WTC11 (cell line): ENCODE results near the gene SLC39A13. TPM values are rescaled to one million over a fixed set of nuclear protein-coding genes. Genes with fewer than 3 reads are reported as not detected.

Experiments used
- ATAC-seq: fragments of 200-7000 bp; cut with Tn5 transposase; 2 replicates; pipeline ENCODE4 v1.10.0; 2021; ENCODE audit warnings: mild to moderate bottlenecking, moderate library complexity
- CTCF ChIA-PET: fragments of 300-600 bp; sonication (Branson Sonifier 250); formaldehyde crosslinking; loops from one replicate; lab custom pipeline; 2021; ENCODE audit warnings: antibody characterized with exemption; lab: Charles Lee
- POLR2A ChIA-PET: fragments of 350-600 bp; sonication (Branson Sonifier 250); formaldehyde crosslinking; loops from one replicate; lab custom pipeline; 2021; ENCODE audit warnings: antibody characterized with exemption; lab: Charles Lee
- DNase-seq: peaks from one replicate; pipeline ENCODE4 v3.0.0; 2021; ENCODE audit warnings: low spot score
- H3K27ac Mint-ChIP-seq: 2 replicates; pipeline ENCODE4 v1.8.0; 2021; ENCODE audit warnings: mixed read lengths
- H3K27me3 Mint-ChIP-seq: 2 replicates; pipeline ENCODE4 v1.8.0; 2021; ENCODE audit warnings: low read depth, mild to moderate bottlenecking, moderate library complexity, mixed read lengths
- H3K36me3 Mint-ChIP-seq: 2 replicates; pipeline ENCODE4 v1.8.0; 2021; ENCODE audit warnings: mixed read lengths
- H3K4me1 Mint-ChIP-seq: 2 replicates; pipeline ENCODE4 v1.8.0; 2022; ENCODE audit warnings: mixed read lengths
- H3K4me3 Mint-ChIP-seq: 2 replicates; pipeline ENCODE4 v1.8.0; 2021; ENCODE audit warnings: mild to moderate bottlenecking, moderate library complexity, mixed read lengths
- H3K9me3 Mint-ChIP-seq: 2 replicates; pipeline ENCODE4 v1.8.0; 2021; ENCODE audit warnings: mixed read lengths
- AFF4 ChIP-seq: sonication (generic); formaldehyde crosslinking; IDR thresholded peaks from 2 replicates; pipeline ENCODE4 v1.8.1; 2023; ENCODE audit warnings: mild to moderate bottlenecking, missing genetic modification reagents, borderline replicate concordance
- ELF4 ChIP-seq: sonication (generic); formaldehyde crosslinking; IDR thresholded peaks from 2 replicates; pipeline ENCODE4 v1.8.1; 2022; ENCODE audit warnings: low read depth, mild to moderate bottlenecking, moderate library complexity, missing genetic modification reagents
- EMX1 ChIP-seq: fragments of 250-450 bp; sonication (Bioruptor Pico); IDR thresholded peaks from 2 replicates; pipeline ENCODE4 v1.8.0; 2021; ENCODE audit warnings: mild to moderate bottlenecking
- FOXJ3 ChIP-seq: sonication (generic); formaldehyde crosslinking; IDR thresholded peaks from 2 replicates; pipeline ENCODE4 v1.9.0; 2021; ENCODE audit warnings: missing genetic modification reagents, mild to moderate bottlenecking, borderline replicate concordance
- JUN ChIP-seq: sonication (generic); formaldehyde crosslinking; IDR thresholded peaks from 2 replicates; pipeline ENCODE4 v1.8.0; 2023; ENCODE audit warnings: mild to moderate bottlenecking, missing genetic modification reagents
- NFATC4 ChIP-seq: fragments of 250-450 bp; sonication (Bioruptor Pico); IDR thresholded peaks from 2 replicates; pipeline ENCODE4 v1.9.0; 2021; ENCODE audit warnings: mild to moderate bottlenecking
- NR1H2 ChIP-seq: sonication (generic); formaldehyde crosslinking; IDR thresholded peaks from 2 replicates; pipeline ENCODE4 v1.9.0; 2021; ENCODE audit warnings: mild to moderate bottlenecking, moderate library complexity, missing genetic modification reagents
- PRRX2 ChIP-seq: fragments of 250-450 bp; sonication (Bioruptor Pico); IDR thresholded peaks from 2 replicates; pipeline ENCODE4 v1.8.0; 2021; ENCODE audit warnings: mild to moderate bottlenecking
- RELA ChIP-seq: sonication (generic); formaldehyde crosslinking; IDR thresholded peaks from 2 replicates; pipeline ENCODE4 v1.8.1; 2022; ENCODE audit warnings: missing genetic modification reagents, mild to moderate bottlenecking, borderline replicate concordance
- RORB ChIP-seq: fragments of 250-450 bp; sonication (Bioruptor Pico); IDR thresholded peaks from 2 replicates; pipeline ENCODE4 v1.9.0; 2021; ENCODE audit warnings: mild to moderate bottlenecking
- SP1 ChIP-seq: sonication (generic); formaldehyde crosslinking; conservative IDR thresholded peaks from 2 replicates; pipeline ENCODE4 v1.8.1; 2022; ENCODE audit warnings: missing genetic modification reagents
- STAT6 ChIP-seq: sonication (generic); formaldehyde crosslinking; conservative IDR thresholded peaks from 2 replicates; pipeline ENCODE4 v1.8.1; 2023; ENCODE audit warnings: mild to moderate bottlenecking, low read depth, missing genetic modification reagents, moderate library complexity
- TEAD1 ChIP-seq: sonication (generic); formaldehyde crosslinking; IDR thresholded peaks from 2 replicates; pipeline ENCODE4 v1.8.0; 2022; ENCODE audit warnings: mild to moderate bottlenecking, missing genetic modification reagents
- USF1 ChIP-seq: sonication (generic); formaldehyde crosslinking; IDR thresholded peaks from 2 replicates; pipeline ENCODE4 v1.8.0; 2022; ENCODE audit warnings: mild to moderate bottlenecking, missing genetic modification reagents
- ZNF263 ChIP-seq: sonication (generic); formaldehyde crosslinking; IDR thresholded peaks from 2 replicates; pipeline ENCODE4 v1.8.1; 2022; ENCODE audit warnings: low read depth, mild to moderate bottlenecking, moderate library complexity, missing genetic modification reagents
- ZNF532 ChIP-seq: fragments of 250-450 bp; sonication (Bioruptor Pico); IDR thresholded peaks from 2 replicates; pipeline ENCODE4 v1.9.0; 2021; ENCODE audit warnings: mild to moderate bottlenecking, borderline replicate concordance
- ZNF671 ChIP-seq: fragments of 250-450 bp; sonication (Bioruptor Pico); IDR thresholded peaks from 2 replicates; pipeline ENCODE4 v1.8.0; 2021; ENCODE audit warnings: mild to moderate bottlenecking
- total RNA-seq: library from RNA; stranded (reverse); gene quantifications from 3 replicates; pipeline ENCODE4 v1.2.3, GENCODE V29; 2021

SLC39A13 gene
- total RNA-seq, 1 experiment from 2014 or later: 38.2 TPM

- CTCF ChIA-PET: interaction anchor here (0.7 to 1.7 kb wide), 5 partner anchors 22 to 39 kb away, joined by 3 to 9 read pairs (median 4); no protein-coding TSS in a partner anchor
- H3K27ac Mint-ChIP-seq: no peak overlapping the region
- POLR2A ChIA-PET: interaction anchor here (0.9 kb wide), 1 partner anchor 24 kb away, joined by 3 read pairs; no protein-coding TSS in a partner anchor
Observed at GRCh38 chr11:47376525-47377371, 31.6 kb upstream of the SLC39A13 start.

GRCh38 chr11:47377571-47378009 lies 30.8 kb upstream of the SLC39A13 start:
- ATAC-seq (no peak), DNase-seq (no peak)
- Mint-ChIP-seq H3K4me3 (no peak overlapping the region), H3K27me3 (no peaks in the 10 kb centered on the region), H3K9me3 (no peaks in the 10 kb centered on the region), H3K36me3 (no peaks in the 10 kb centered on the region), H3K4me1 (peaks cover 2% of the 10 kb centered on the region; the same call in 1 of the 2 replicates), H3K27ac (no peak overlapping the region)
- POLR2A ChIA-PET: no interaction called here
- CTCF ChIA-PET: interaction anchor here (1.4 to 1.5 kb wide), 2 partner anchors 23 to 34 kb away, joined by 4 to 9 read pairs; no protein-coding TSS in a partner anchor
- TF ChIP-seq TEAD1 (CRISPR knock-in tag): no peak
- TF ChIP-seq RELA (CRISPR knock-in tag): no peak
- no peak for TF ChIP-seq ZNF671 (CRISPR knock-in tag)
- TF ChIP-seq USF1 (CRISPR knock-in tag): no peak
- TF ChIP-seq JUN (CRISPR knock-in tag): no peak
- TF ChIP-seq RORB: no peak
- no peak for TF ChIP-seq ZNF532
- no peak for TF ChIP-seq PRRX2 (CRISPR knock-in tag)
- TF ChIP-seq ELF4 (CRISPR knock-in tag): no peak
- no peak for TF ChIP-seq FOXJ3 (CRISPR knock-in tag)
- no peak for TF ChIP-seq STAT6 (CRISPR knock-in tag)
- no peak for TF ChIP-seq NFATC4
- TF ChIP-seq NR1H2: no peak
- TF ChIP-seq SP1 (CRISPR knock-in tag): no peak

More at GRCh38 chr11:47376525-47377371, 31.6 kb upstream of the SLC39A13 start:
- peak; percentile 36 for ATAC-seq
- Mint-ChIP-seq H3K36me3 (no peaks in the 10 kb centered on the region), H3K9me3 (no peaks in the 10 kb centered on the region), H3K4me3 (no peak overlapping the region), H3K4me1 (peaks cover 2% of the 10 kb centered on the region; the same call in 1 of the 2 replicates), H3K27me3 (no peaks in the 10 kb centered on the region)
- no peak for DNase-seq
- no peak for TF ChIP-seq RORB
- TF ChIP-seq ZNF263 (CRISPR knock-in tag): peak; percentile 95
- TF ChIP-seq EMX1: no peak
- no peak for TF ChIP-seq AFF4 (CRISPR knock-in tag)
